Measurements from ENCODE around the gene ZNF41.

DNA sequence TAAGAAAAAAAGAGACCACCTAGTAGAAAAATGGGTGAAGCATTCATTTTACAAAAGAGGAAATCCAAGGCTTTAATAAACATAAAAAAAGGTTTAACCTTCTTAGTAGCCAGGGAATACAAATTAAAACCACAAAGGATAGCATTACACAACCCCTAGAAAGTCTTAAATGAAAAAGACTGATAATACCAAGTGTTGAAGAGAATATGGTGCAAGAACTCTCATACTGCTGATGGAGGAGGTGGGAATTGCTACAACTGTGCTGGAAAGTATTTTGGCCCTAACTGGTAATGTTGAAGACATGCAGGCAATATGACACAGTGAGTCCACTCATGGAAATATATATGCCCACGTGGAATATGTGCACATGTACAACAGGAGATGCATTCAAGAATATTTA, 22.5 kb downstream of the ZNF41 start:
- TF ChIP-seq, protein P1, sequence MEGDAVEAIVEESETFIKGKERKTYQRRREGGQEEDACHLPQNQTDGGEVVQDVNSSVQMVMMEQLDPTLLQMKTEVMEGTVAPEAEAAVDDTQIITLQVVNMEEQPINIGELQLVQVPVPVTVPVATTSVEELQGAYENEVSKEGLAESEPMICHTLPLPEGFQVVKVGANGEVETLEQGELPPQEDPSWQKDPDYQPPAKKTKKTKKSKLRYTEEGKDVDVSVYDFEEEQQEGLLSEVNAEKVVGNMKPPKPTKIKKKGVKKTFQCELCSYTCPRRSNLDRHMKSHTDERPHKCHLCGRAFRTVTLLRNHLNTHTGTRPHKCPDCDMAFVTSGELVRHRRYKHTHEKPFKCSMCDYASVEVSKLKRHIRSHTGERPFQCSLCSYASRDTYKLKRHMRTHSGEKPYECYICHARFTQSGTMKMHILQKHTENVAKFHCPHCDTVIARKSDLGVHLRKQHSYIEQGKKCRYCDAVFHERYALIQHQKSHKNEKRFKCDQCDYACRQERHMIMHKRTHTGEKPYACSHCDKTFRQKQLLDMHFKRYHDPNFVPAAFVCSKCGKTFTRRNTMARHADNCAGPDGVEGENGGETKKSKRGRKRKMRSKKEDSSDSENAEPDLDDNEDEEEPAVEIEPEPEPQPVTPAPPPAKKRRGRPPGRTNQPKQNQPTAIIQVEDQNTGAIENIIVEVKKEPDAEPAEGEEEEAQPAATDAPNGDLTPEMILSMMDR (IDR thresholded peaks at IDR 0.05), result no peak
- TF ChIP-seq, protein P2, sequence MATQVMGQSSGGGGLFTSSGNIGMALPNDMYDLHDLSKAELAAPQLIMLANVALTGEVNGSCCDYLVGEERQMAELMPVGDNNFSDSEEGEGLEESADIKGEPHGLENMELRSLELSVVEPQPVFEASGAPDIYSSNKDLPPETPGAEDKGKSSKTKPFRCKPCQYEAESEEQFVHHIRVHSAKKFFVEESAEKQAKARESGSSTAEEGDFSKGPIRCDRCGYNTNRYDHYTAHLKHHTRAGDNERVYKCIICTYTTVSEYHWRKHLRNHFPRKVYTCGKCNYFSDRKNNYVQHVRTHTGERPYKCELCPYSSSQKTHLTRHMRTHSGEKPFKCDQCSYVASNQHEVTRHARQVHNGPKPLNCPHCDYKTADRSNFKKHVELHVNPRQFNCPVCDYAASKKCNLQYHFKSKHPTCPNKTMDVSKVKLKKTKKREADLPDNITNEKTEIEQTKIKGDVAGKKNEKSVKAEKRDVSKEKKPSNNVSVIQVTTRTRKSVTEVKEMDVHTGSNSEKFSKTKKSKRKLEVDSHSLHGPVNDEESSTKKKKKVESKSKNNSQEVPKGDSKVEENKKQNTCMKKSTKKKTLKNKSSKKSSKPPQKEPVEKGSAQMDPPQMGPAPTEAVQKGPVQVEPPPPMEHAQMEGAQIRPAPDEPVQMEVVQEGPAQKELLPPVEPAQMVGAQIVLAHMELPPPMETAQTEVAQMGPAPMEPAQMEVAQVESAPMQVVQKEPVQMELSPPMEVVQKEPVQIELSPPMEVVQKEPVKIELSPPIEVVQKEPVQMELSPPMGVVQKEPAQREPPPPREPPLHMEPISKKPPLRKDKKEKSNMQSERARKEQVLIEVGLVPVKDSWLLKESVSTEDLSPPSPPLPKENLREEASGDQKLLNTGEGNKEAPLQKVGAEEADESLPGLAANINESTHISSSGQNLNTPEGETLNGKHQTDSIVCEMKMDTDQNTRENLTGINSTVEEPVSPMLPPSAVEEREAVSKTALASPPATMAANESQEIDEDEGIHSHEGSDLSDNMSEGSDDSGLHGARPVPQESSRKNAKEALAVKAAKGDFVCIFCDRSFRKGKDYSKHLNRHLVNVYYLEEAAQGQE (IDR thresholded peaks at IDR 0.05; ENCODE audit: low read depth, low read length), result no peak
- TF ChIP-seq NRF1 (IDR thresholded peaks at IDR 0.05; ENCODE audit: low read depth, low read length), result no peak
- TF ChIP-seq RAD21 (IDR thresholded peaks at IDR 0.05; ENCODE audit: low read length), result no peak
- no peak for TF ChIP-seq TEAD4 (IDR thresholded peaks at IDR 0.05; ENCODE audit: borderline replicate concordance, insufficient read depth)
- TF ChIP-seq TAF1 (IDR thresholded peaks at IDR 0.05; ENCODE audit: borderline replicate concordance, low read depth, low read length), result no peak
- TF ChIP-seq EP300 (IDR thresholded peaks at IDR 0.05; ENCODE audit: borderline replicate concordance in 1 of 2, low read depth in 1 of 2, low read length in 1 of 2), result no peak
- no peak for TF ChIP-seq YY1 (IDR thresholded peaks at IDR 0.05; ENCODE audit: low read depth)
- TF ChIP-seq RXRA (IDR thresholded peaks at IDR 0.05; ENCODE audit: borderline replicate concordance, low read depth), result no peak
- TF ChIP-seq GATA2 (CRISPR knock-in tag; IDR thresholded peaks at IDR 0.05), result no peak
- TF ChIP-seq FOXM1 (IDR thresholded peaks at IDR 0.05; ENCODE audit: low read depth), result no peak
